Endothelial cell of hepatic sinusoid (primary cell): ENCODE results near the gene MED15.
"Not testable (repeated sequence)": the region's sequence is repeated elsewhere in the genome, so short reads cannot be mapped to it uniquely, and the experiment has no call there.

Source experiments
- in situ Hi-C: cut with HindIII; loops from 2 replicates; pipeline ENCODE4 v1.10.0; 2017; ENCODE audit warnings: low sequenced_read_pairs

MED15 gene

GRCh38 chr22:20483143-20483506, 24.3 kb upstream of the MED15 start:
- in situ Hi-C loops = not testable (repeated sequence)

DNA sequence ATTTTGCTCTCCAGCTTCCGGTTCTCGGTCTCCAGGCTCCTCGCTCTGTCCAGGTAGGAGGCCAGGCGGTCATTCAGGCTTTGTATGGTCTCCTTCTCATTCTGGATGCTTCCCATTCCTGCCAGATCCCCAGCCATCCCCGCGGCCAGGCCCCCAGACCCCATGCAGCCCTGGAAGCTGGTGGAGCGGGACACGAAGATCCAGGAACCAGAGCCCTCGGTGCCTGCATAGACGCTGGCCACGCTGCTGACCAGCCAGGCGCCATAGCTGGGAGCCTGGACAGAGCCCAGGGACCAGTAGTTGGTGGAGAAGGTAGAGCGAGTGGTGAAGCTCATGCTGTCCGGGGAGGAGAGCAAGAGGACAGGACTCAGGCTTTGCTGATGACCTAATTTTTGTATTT, 23.6 kb upstream of the MED15 start:
- in situ Hi-C loops = no loop called here

DNA sequence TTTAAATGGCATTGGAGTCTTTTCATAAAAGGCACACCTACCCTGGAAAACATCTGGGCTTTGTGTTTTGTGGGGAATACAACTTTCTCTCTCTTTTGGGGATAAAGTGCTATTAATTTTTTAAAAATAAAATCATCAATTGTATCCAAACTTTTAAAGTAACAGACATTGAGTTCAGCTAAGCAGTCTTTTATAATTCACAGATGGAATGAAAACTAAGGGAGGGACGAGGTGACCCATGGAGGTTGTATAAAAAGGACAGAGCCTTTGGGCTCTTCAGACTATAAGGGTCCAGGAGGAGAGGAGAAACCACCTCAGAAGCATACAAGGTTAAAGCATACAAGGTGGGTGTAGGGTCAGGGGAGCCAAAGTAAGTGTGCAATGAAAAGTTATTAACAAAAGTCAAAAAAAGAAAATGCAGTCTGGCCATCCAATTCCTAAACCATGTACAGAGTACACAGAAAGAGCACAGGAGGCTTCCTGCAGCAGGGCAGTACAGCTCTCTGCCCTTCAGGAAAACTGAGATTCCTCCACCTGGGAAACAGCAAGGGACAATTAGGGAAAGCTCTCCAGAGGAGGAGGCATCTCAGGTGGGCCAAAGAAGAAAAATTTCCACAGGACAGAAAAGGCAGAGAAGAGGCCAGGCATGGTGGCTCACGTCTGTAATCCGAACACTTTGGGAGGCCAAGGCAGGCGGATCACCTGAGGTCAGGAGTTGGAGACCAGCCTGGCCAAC, 22.3 kb upstream of the MED15 start:
- in situ Hi-C loops = no loop called here

DNA sequence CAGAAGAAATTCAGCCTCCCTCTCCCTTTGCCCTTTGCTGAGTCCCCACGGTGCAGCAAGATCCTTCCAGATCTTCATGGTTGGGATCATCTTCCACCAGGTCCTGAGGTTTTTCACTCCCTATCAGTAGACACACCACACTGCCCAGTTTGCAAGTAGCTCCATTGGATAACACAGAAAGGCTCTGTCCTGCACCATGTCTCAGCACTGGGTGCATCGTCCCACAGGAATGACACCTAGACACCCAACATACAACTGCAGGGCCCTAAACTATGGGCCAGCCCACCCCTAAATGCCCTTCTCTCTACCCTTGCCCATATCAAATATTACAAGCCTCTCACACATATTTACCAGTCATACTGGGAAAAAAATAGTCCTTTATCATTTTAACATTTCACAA, 21.2 kb upstream of the MED15 start:
- in situ Hi-C loops = no loop called here

DNA sequence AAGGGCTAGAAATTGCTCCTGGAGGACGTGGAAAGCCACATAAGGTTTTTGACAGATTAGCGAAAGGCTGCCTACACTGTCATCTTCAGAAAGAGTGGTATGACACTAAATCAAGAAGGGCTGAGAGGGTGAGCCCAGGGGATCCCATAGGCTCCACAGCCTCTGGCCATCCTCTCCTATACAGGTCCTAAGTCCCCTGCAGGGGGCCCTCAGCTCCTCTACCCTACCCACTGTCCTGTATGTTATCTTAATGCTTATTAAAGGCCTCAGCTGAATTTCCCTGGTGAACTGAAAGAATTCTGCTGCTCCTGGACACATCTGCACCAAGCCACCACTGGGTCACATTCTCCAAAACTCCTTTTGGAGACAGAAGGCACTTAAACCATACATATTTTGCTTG, 19.7 kb upstream of the MED15 start:
- in situ Hi-C loops = no loop called here

DNA sequence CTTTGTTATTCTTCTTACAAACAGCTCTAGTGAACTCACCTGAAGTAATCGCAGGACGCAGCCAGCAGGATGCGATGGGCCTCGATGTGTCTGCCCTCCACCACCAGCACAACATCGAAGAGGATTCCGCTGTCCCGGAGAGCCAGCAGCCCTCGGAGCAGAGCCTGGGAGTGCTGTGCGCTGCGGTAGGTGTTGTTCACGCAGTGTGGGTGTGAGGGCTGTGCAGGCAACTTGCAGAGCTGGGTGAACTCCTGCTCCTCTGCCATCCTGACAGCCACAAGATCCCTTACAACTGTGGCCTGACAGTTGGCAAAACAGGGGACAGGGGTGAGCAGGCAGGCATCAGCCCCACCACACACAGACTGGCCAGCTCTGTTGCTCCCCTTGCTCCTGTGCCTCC, 18.5 kb upstream of the MED15 start:
- in situ Hi-C loops = no loop called here

- in situ Hi-C loops = loop anchor here (5.0 kb wide), 1 partner anchor 48 kb away; no protein-coding TSS in a partner anchor
Observed at GRCh38 chr22:20490183-20490940, 17.0 kb upstream of the MED15 start.

GRCh38 chr22:20490941-20491307, 16.5 kb upstream of the MED15 start:
- in situ Hi-C loops = loop anchor here (5.0 kb wide), 1 partner anchor 49 kb away; no protein-coding TSS in a partner anchor

DNA sequence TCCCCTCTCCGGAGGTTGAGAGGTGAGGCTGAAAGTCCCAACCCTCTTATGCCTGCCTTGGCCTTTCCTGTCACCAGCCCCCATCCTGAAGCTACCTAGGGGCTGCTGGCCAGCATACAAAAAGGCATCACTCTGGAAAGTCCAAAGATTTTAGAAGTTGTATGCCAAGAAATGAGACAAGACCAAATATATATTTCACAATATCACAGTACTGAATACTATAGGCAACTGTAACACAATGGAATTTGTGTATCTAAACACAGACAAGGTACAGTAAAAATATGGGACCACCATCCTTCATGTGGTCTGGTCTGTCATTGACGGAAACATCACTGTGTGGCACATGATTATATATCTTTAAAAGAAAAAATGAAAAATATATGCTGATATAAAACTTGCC, 16.1 kb upstream of the MED15 start:
- in situ Hi-C loops = loop anchor here (5.0 kb wide), 1 partner anchor 49 kb away; no protein-coding TSS in a partner anchor

GRCh38 chr22:20494978-20495860, 12.2 kb upstream of the MED15 start, which contains the start of gene KLHL22:
Gene KLHL22, minus strand, starts transcription at chr22:20495795. Its CDS starts 6,584 bp downstream, at chr22:20489211.
- in situ Hi-C loops = loop anchor here (5.0 kb wide), 1 partner anchor 53 kb away; no protein-coding TSS in a partner anchor

DNA sequence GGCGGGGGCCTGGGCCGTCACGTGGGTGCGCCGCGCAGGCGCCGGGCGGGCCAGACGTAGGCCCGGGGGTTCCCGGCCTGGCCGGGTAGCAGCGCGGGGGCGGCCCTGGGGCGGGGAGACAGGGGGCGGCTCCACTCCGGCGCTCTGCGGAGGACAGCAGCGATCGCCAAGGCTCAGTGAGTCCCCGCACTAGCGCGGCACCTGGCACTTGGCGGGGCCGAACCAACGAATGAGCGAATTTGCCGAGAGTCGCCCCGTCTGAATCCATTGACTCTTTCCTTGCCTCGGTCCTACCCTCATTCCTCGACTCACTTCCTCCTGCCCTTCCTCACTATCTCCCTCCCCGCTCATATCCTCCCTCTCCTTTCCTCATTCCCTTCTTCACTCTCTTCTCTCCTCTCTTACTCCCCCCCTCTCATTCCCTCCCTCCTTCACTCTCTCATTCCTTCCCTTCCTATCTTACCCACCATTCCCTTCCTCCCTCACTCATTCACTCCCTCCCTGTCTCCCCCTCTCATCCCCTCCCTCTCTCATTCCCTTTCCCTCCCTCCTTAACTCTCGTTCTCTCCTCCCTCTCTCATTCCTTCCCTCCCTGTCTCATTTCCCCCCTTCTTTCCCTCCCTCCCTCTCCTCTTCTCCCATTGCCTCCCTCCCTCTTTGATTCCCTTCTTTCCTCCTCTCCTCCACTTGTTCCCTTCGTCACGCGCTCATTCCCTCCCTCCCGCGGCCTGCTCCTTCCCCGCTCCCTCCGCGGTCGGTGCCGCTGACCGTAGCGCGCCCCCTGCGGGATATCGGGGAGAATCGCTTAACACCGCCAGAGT, 11.3 kb upstream of the MED15 start:
- in situ Hi-C loops = no loop called here

DNA sequence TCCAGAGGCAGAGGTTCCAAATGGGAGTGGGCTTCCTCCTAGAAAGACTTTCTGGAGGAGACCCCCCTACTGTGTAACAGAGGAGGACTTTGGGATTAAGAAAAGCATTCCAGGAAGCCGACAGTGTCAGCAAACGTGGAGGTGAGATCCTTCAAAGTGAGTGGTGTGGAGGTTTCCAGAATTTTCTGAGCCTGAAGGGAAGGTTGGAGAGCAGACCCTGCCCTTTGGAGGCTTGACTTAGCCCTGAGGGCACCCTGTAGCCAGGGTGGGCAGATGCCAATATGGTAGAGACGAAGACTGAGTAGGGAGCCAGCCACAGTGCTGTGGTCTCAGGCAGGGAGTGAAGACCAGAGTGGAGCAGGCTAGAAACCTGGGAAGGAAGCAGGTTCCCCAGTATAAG, 10.0 kb upstream of the MED15 start:
- in situ Hi-C loops = no loop called here

GRCh38 chr22:20498913-20499312, 8.5 kb upstream of the MED15 start:
- in situ Hi-C loops = no loop called here

DNA sequence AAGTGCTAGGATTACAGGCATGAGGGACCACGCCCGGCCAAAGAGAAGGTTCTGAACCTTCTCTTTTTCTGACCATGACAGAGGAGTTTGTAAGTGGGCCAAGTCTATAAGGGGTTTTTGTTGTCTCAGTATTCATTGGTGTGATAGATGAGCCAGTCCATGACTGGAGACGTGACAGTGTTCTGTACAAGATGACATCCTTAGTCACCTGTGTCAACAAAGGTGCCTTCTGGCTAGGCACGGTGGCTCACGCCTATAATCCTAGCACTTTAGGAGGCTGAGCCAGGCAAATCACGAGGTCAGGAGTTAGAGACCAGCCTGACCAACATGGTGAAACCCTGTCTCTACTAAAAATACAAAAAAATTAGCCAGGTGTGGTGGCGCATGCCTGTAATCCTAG, 7.6 kb upstream of the MED15 start:
- in situ Hi-C loops = no loop called here

- in situ Hi-C loops = no loop called here
Observed at GRCh38 chr22:20503816-20504215, 3.6 kb upstream of the MED15 start.

DNA sequence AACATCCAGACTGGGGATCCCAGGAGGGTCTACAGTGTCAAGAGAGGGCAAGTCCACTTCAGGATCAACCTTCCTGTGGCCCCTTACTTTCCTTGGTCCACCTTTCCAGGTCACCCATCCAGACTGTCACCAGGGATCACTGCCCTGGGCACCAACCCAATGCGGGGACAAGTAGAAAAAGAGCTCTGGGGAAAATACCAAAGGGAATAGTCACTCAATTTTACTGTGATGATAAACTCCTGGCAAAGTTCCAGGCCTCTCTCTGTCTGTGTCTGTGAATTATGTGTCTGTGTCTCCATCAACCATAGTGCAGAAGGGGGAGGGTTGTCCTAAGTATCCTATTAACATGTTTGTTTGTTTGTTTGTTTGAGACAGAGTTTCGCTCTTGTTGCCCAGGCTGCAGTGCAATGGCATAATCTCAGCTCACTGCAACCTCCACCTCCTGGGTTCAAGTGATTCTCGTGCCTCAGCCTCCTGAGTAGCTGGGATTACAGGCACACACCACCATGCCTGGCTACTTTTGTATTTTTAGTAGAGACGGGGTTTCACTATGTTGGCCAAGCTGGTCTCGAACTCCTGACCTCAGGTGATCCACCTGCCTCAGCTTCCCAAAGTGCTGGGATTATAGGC, 3.0 kb upstream of the MED15 start:
- in situ Hi-C loops = not testable (repeated sequence)

GRCh38 chr22:20506543-20507252, 712 bp upstream of the MED15 start:
- in situ Hi-C loops = no loop called here

DNA sequence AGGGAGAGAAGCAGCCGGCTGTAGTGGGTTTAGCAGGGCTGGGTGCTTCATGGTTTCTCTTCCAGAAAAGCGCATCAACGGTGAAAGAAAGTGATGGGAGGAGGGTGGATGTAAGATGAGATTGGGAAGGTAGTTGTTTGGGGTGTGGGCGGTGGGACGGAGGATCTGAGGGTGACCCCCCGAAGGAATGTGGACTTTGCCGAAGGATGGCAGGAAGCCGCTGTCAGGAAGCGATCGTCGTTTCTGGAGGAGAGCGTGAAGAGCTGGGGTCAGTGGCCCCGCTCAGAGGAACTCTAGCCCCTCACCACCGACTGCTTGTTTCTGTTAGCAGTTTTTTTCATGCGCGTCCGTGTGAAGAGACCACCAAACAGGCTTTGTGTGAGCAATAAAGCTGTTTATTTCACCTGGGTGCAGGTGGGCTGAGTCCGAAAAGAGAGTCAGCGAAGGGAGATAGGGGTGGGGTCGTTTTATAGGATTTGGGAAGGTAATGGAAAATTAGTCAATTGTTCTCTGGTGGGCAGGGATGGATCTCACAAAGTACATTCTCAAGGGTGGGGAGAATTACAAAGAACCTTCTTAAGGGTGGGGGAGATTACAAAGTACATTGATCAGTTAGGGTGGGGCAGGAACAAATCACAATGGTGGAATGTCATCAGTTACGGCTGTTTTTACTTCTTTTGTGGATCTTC, 801 bp downstream of the MED15 start:
- in situ Hi-C loops = not testable (repeated sequence)

DNA sequence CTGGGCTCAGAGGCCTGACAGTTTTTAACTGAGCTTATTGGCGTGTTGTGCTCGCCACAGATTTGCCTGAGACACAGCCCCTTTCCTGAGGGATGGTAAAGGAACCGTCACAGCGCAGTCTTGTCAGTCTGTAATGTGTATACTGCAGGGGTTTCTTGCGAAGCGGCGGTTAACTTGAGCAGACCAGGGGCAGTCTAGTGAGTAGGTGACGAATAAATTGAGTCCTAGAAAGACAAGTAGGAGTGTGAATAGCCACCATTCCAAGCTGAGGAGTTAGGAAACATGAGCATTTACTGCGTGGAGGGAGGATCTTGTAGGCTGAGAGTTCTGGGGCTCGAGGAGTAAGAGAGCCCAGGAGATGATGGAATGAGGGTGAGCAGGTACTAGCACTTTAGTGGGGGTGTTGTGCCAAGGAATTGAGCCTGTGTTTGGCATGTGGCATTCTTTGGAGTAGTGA, 1.4 kb downstream of the MED15 start:
- in situ Hi-C loops = no loop called here
